HG02840 (cell line): ENCODE measurements around the gene ADGRL3.
"Not testable (repeated sequence)": the region's sequence is repeated elsewhere in the genome, so short reads cannot be mapped to it uniquely, and the experiment has no call there.

Experiments used
- ATAC-seq: cut with Tn5 transposase; IDR thresholded peaks from one replicate; pipeline ENCODE4 v1.9.1; 2021; ENCODE audit warnings: mild to moderate bottlenecking, moderate library complexity, moderate number of reproducible peaks; ENCODE audit not compliant: unreplicated experiment, low FRiP score

Gene ADGRL3

DNA sequence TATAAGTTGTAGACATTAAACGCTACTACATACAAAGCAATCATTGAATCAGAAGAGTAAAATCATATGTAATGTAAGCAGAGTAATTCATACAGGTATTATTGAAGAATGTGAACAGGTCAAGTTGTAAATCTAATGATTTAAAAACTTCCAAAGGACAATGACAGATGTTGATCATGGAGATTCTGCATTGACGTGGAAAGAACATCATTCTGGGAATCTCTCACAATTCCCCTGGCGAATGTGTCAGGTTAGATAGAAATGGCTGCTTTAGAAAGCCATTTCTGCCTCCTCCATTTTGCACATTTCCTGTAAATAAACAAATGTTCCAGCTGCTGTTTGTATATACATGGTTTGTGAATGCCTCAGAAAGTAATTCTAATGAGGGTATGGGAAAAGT is 719.4 kb downstream of the ADGRL3 start:
- ATAC-seq: no peak

- no peak for ATAC-seq
Measured at GRCh38 chr4:61921920-61922319, 721.8 kb downstream of the ADGRL3 start.

GRCh38 chr4:61922766-61923165 is 722.6 kb downstream of the ADGRL3 start:
- ATAC-seq: no peak

DNA sequence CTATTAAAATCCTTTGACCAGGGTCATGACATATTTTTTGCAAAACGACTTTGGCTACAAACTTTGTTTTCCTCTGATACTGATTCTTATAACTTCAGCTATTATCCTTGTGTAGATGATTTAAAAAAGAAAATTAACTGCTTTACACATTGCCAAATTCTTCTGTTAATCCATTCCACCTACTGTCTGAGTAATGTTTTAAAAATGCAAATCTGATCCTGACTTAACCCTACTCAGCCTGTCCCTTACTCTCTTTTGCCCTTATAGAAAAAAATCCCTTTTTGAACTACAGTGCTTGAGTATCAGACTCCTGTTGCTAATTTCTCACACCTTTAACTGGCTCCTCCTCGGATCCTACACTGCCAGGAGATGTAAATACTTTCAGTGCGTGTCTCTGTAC is 723.1 kb downstream of the ADGRL3 start:
- no peak for ATAC-seq

DNA sequence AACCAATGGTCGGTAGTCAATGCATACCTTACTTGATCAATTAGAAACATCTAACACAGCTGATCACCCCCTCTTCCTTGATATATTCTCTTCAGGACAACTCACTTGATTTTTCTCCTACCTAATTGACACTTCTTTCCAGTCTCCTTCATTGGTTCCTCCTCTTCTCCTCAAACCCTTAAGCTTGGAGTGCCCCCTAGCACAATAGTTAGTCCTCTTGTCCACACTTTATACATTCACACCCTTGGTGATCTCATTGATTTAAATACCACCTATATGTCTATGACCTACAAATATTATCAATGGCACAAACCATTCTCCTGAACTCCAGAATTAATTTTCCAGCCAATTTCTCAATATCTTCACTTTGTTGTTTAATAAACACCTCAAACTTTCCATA is 724.0 kb downstream of the ADGRL3 start:
- ATAC-seq: no peak

- ATAC-seq: no peak
Measured at GRCh38 chr4:61933527-61933926, 733.4 kb downstream of the ADGRL3 start.

GRCh38 chr4:61934198-61934597 is 734.1 kb downstream of the ADGRL3 start:
- ATAC-seq: no peak

DNA sequence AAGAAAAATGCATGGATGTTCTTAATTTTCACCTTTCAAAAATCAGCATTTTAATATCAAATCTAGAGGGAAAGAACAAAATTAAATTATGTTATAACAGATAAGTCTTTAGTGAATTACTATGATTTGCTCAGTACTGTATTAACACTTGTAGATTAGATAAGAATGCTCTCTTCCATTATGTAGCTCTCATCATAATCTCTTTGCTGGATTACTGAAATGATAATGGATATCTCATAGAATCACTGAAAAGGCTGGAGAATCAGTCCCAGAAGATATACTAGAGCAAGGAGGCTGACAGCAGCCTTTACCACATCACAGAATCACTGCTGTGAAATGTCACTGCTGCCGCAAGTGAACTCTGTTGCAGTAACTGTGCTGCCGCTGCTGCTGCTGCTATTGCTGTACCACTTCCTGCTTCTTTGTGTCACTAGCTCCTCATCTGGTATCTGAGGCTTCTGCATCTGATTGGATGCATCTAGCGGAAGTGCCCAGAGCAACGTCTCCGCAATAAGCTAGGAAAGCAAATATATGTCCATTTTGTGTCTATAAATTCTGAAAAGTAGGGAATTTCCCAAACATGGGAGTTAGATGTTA is 738.2 kb downstream of the ADGRL3 start:
- no peak for ATAC-seq

- no peak for ATAC-seq
Measured at GRCh38 chr4:61950625-61951024, 750.5 kb downstream of the ADGRL3 start.

DNA sequence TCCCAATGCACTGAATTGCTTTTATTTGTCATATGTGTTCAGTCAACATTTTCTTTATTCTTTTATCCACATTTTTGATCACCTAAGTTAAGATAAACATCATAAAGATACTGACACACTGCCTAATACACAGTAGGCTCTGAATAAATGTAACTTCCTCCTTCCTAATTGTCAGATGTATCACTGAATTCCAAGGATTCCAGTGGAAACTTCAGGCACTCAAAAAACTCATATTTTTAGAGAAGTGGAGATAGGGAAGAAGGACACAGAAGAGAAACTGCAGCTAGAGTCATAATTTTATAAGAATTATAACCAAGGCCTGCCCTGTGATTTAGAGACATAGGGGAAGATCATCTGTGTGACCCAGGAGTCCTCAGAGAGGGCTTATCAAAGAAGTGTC is 753.3 kb downstream of the ADGRL3 start:
- ATAC-seq: no peak

DNA sequence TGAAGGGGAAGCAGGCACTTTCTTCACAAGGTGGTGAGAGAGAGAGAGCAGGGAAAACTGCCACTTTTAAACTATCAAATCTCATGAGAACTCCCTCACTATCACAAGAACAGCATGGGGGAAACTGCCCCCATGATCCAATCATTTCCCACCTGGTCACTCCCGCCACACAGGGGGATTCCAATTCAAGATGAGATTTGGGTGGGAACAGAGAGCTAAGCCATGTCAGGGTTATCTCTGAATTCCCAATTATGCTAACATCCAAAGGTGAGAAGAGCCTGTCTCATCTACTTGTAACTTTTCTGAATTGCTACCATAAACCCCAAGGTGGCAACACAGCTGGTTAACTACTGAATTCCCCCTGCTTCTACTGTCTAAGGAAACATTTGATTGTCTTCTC is 758.5 kb downstream of the ADGRL3 start:
- no peak for ATAC-seq

DNA sequence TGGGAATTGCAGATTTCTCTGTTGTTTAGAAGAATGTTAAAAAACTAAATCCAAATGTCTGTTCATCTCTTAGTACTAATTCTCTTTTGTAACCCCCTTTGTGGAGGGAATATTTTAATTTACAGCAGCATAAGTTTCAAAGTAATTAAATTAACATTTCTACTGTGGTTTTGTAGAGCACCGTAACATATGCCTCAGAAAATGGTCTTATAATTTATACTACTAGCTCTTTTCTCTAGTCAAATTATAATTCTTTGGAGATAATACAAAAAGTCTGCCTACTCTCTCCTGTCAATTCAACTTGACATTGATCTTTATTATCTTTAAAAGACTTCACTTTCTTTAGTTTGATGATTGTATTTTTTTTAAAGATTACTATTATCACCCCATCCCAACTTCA is 759.0 kb downstream of the ADGRL3 start:
- no peak for ATAC-seq

GRCh38 chr4:61984260-61984909 is 784.3 kb downstream of the ADGRL3 start:
- no peak for ATAC-seq

DNA sequence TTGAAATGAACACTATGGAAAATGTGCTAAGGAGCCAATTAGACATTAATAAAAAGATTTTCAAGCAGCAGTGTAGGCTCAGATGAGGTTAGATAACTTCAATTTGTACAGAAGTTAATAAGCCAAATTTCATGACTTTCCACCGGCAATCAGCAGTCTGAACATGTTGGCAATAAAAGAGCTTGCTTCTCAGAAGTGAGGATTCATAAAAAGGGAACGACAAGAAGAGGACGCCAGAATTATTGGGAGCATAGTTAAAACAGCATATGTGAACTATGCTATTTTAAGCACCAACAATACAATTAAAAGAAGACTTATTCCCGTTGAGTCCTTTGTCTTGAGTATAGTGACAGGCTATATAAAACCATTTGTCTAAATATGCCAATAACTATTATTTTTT is 785.3 kb downstream of the ADGRL3 start:
- ATAC-seq: no peak

GRCh38 chr4:61986929-61987328 is 786.8 kb downstream of the ADGRL3 start:
- not testable (repeated sequence) for ATAC-seq

DNA sequence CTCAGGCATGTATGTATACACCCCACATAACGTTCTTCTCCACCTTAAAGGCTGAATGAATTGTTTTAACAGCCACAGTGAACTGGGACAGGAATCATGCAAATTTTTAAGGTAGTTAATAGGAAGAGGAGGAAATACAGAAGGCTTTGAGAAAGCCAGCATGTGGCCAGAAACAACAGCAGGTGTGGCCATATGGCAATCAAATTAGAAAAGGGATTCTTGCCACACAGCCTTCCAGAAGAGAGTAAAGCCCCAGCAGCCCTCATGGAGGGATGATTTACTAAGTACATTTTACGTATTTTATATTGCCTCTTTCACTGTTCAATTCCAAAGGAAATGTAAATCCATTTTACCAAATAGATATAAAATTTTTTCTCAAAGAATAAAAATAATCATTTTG is 792.2 kb downstream of the ADGRL3 start:
- ATAC-seq: no peak

GRCh38 chr4:61994036-61994435 is 793.9 kb downstream of the ADGRL3 start:
- ATAC-seq: no peak

DNA sequence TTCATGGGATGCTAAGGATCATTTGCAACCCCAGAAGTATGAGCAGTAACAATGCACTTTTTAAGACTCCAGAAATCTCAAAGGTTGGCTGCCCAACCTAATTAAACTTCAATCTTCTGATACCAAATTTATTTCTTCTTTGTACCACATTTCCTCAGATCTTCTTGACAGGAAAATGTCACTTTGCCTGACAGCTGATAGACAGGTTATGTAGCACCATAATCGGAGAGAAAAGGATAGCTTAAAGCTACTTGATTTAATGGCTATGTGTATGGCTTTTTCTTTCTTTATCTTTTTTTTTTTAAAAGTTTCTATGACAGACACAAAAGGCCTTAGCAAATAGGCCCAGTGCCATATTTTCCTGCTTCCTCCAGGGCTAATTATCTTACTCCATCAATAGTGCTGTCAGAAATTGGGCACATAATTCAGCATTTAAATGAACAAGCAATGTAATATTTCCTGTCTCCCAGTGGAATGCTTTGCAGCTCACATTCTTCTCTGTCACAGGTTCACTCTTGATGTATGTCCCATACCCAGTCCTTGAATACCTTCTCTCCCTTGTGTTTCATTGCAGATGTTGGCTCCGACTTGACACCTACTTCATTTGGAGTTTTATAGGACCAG is 795.7 kb downstream of the ADGRL3 start:
- ATAC-seq: no peak

- ATAC-seq: no peak
Measured at GRCh38 chr4:61996943-61997342, 796.8 kb downstream of the ADGRL3 start.

GRCh38 chr4:61997831-61998230 is 797.7 kb downstream of the ADGRL3 start:
- no peak for ATAC-seq

DNA sequence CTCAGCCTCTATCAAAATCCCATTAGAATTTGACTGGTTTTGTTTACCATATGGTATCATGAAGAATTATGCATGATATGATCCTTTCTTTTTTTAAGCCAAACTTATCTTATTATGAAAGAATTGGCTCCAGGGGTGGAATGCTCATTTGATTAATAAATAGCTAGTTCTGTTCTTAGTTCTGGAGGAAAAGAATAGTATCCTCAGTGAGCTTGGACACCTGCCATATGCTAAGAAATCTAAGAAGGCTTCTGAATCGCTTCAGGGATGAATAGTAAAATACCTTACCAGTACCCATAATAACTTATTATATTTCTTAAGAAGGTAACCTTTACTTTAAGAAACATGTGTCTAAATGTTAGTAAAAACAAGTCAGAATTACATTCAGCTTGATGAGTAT is 803.6 kb downstream of the ADGRL3 start:
- ATAC-seq: no peak

GRCh38 chr4:62004881-62005280 is 804.8 kb downstream of the ADGRL3 start:
- ATAC-seq: no peak
